T-helper 2 cell treated with Interferon-gamma antibody and Interleukin-4, amounts not matched to agents 5 μg/mL and 100 μg/mL, for 36 hours (primary cell): ENCODE measurements around the gene EIF3CL.
"Not testable (repeated sequence)": the region's sequence is repeated elsewhere in the genome, so short reads cannot be mapped to it uniquely, and the experiment has no call there.

Experiments
- DNase-seq: peaks from one replicate; pipeline ENCODE4 v3.0.0; 2021; ENCODE audit warnings: low spot score
- H3K27ac Mint-ChIP-seq: one replicate; pipeline ENCODE4 v1.8.0; 2021; ENCODE audit warnings: mild to moderate bottlenecking, mixed read lengths
- H3K27me3 Mint-ChIP-seq: one replicate; pipeline ENCODE4 v1.8.0; 2021; ENCODE audit warnings: low read depth, mixed read lengths
- H3K36me3 Mint-ChIP-seq: one replicate; pipeline ENCODE4 v1.8.0; 2021; ENCODE audit warnings: low read depth, mixed read lengths
- H3K4me1 Mint-ChIP-seq: one replicate; pipeline ENCODE4 v1.8.0; 2021; ENCODE audit warnings: low read depth, mixed read lengths
- H3K4me3 Mint-ChIP-seq: one replicate; pipeline ENCODE4 v1.8.0; 2022; ENCODE audit warnings: mild to moderate bottlenecking, moderate library complexity, mixed read lengths
- H3K9me3 Mint-ChIP-seq: one replicate; pipeline ENCODE4 v1.8.0; 2021; ENCODE audit warnings: mixed read lengths

EIF3CL gene

GRCh38 chr16:28377822-28378221 is 25.8 kb downstream of the EIF3CL start:
- DNase-seq, H3K36me3 Mint-ChIP-seq, H3K9me3 Mint-ChIP-seq, H3K4me3 Mint-ChIP-seq, H3K27ac Mint-ChIP-seq, H3K4me1 Mint-ChIP-seq, H3K27me3 Mint-ChIP-seq: not testable (repeated sequence)

DNA sequence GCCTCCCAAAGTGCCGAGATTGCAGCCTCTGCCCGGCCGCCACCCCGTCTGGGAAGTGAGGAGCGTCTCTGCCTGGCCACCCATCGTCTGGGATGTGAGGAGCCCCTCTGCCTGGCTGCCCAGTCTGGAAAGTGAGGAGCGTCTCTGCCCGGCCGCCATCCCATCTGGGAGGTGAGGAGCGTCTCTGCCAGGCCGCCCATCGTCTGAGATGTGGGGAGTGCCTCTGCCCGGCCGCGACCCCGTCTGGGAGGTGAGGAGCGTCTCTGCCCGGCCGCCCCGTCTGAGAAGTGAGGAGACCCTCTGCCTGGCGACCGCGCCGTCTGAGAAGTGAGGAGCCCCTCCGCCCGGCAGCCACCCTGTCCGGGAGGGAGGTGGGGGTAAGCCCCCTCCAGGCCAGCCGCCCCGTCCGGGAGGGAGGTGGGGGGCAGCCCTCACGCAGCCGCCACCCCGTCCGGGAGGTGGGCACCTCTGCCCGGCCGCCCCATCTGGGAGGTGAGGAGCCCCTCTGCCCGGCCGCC is 26.5 kb downstream of the EIF3CL start:
- H3K9me3 Mint-ChIP-seq, DNase-seq, H3K4me1 Mint-ChIP-seq, H3K4me3 Mint-ChIP-seq, H3K27ac Mint-ChIP-seq, H3K27me3 Mint-ChIP-seq, H3K36me3 Mint-ChIP-seq: not testable (repeated sequence)

DNA sequence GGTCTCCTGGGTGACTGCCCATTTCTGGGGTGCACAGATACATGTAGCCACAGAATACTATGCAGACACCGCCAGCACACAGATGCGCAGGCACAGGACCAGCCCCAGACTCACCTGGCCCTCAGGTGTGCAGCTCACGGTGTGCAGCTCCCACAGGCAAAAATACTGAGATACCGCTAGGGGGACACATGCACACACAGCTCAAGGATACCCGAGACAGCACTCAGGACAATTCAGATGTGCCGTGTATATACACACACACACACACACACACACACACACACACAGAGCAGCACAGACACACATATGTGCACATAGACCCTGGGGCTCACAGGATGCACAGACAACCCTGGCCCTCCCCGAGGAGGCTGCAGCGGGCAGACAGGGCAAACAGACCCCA is 28.5 kb downstream of the EIF3CL start:
- not testable (repeated sequence) for H3K9me3 Mint-ChIP-seq, H3K4me1 Mint-ChIP-seq, H3K27ac Mint-ChIP-seq, H3K36me3 Mint-ChIP-seq, H3K4me3 Mint-ChIP-seq, H3K27me3 Mint-ChIP-seq, DNase-seq

GRCh38 chr16:28374281-28374680 is 29.4 kb downstream of the EIF3CL start:
- H3K4me1 Mint-ChIP-seq, H3K36me3 Mint-ChIP-seq, H3K27ac Mint-ChIP-seq, H3K9me3 Mint-ChIP-seq, H3K4me3 Mint-ChIP-seq, DNase-seq, H3K27me3 Mint-ChIP-seq: not testable (repeated sequence)

DNA sequence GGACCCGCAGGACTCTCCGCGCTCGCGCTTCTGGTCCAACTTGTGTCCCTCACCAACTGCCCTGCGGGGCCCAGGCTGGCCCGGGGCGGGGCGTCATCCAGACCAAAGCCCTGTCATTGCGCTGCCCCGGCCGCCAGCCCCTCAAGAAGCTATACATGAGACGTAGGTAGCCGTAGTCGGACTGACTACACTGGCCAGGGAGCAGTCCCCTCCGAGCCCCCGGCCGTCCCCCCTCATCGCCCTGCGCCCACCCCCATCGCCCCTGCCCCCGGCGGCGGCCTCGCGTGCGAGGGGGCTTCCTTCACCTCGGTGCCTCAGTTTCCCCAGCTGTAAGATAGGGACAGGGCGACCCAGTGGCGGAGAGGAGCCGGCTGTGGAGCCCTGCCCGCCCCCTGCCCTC is 35.7 kb downstream of the EIF3CL start:
- H3K36me3 Mint-ChIP-seq, H3K27me3 Mint-ChIP-seq, H3K27ac Mint-ChIP-seq, DNase-seq, H3K9me3 Mint-ChIP-seq, H3K4me1 Mint-ChIP-seq, H3K4me3 Mint-ChIP-seq: not testable (repeated sequence)

DNA sequence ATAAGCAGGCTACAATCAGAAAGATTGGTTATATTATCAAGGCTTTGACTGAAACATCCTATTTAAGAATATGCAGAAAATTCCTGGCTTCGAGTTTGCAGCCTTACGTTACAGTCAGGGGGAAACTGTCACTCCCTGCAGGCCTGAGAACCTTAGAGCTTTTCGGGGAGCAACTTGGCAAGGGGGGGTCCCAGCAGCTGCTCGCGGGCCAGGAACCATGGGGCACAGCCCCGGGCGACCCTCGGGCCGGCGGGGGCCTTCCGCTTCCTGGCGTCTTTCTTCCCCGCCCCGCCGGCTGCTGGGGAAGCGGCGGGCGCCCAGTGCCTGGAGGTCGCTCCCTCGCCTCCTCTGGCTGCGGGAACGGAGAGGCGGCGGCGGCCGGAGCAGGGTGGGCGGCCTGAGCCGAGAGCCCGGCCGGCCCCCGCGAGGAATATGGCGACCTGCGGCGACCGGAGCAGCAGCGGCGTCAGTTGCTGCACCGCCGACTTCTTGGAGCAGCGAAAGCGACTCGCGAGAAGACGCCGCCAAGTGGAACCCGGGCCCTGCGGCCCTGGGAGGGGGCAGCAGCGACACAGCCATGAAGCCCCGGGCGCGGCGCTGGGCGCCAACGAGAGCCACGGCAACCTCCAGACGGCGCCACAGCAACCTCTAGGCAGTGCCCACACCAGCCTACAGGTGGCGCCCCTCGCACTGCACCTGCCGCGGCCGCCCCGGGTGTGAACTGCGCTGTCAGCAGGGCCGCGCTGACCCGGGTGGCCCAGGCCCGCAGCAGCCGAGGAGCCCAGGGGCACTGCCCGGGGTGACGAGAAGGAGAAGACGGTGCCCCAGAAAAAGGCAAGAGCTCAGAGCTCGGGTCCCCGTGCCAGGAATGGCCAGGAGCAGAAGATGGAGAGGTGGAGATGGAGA is 39.1 kb downstream of the EIF3CL start:
- not testable (repeated sequence) for H3K9me3 Mint-ChIP-seq, H3K27ac Mint-ChIP-seq, H3K4me1 Mint-ChIP-seq

DNA sequence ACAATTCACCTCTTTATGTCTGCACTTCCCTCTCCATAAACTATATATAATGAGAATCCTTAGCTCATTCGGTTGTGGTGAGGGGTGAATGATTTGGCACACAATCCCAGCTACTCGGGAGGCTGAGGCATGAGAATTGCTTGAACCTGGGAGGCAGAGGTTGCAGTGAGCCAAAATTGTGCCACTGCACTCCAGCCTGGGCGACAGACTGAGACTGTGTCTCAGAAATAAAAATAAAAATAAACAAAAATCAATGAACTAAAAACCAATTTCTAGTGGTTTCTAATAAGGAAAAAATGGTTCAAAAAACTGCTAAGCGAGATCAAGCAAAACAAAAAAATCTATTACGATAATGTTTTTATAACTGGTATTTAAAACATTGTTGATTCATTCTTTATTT is 40.2 kb downstream of the EIF3CL start, which contains the start of gene NPIPB6:
Gene NPIPB6, minus strand, starts transcription at position 101 of the 400 bp plus-strand sequence. CDS start 686 bp downstream, outside the sequence.
- not testable (repeated sequence) for H3K27ac Mint-ChIP-seq, DNase-seq, H3K4me3 Mint-ChIP-seq, H3K27me3 Mint-ChIP-seq, H3K36me3 Mint-ChIP-seq, H3K9me3 Mint-ChIP-seq, H3K4me1 Mint-ChIP-seq

More for the DNA sequence above, 39.1 kb downstream of the EIF3CL start:
- DNase-seq, H3K27me3 Mint-ChIP-seq, H3K36me3 Mint-ChIP-seq, H3K4me3 Mint-ChIP-seq: not testable (repeated sequence)

DNA sequence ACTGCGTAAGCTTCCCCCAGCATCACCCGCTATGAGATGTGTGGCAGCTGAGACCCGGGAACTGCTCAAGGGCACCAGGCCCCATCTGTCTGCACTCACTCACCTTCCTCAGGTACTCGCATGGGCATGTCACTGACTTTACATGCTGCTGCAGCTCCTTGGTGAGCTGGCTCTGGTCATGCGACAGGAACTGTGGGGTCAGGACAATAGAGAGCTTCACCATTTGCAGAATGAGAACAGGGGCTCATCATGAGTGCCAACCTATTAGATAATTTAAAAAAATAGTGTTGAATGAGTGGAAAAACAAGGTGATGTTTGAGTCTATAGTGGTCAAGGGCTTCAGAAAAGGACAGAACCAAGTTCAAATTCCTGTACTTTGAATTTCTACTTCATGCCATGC is 41.0 kb downstream of the EIF3CL start:
- H3K9me3 Mint-ChIP-seq, H3K4me3 Mint-ChIP-seq, DNase-seq: not testable (repeated sequence)

GRCh38 chr16:28338230-28338629 is 65.4 kb downstream of the EIF3CL start:
- H3K9me3 Mint-ChIP-seq, H3K27me3 Mint-ChIP-seq, H3K27ac Mint-ChIP-seq, H3K36me3 Mint-ChIP-seq, DNase-seq, H3K4me1 Mint-ChIP-seq, H3K4me3 Mint-ChIP-seq: not testable (repeated sequence)

More for the DNA sequence above, 41.0 kb downstream of the EIF3CL start:
- not testable (repeated sequence) for H3K4me1 Mint-ChIP-seq, H3K27me3 Mint-ChIP-seq, H3K27ac Mint-ChIP-seq, H3K36me3 Mint-ChIP-seq

DNA sequence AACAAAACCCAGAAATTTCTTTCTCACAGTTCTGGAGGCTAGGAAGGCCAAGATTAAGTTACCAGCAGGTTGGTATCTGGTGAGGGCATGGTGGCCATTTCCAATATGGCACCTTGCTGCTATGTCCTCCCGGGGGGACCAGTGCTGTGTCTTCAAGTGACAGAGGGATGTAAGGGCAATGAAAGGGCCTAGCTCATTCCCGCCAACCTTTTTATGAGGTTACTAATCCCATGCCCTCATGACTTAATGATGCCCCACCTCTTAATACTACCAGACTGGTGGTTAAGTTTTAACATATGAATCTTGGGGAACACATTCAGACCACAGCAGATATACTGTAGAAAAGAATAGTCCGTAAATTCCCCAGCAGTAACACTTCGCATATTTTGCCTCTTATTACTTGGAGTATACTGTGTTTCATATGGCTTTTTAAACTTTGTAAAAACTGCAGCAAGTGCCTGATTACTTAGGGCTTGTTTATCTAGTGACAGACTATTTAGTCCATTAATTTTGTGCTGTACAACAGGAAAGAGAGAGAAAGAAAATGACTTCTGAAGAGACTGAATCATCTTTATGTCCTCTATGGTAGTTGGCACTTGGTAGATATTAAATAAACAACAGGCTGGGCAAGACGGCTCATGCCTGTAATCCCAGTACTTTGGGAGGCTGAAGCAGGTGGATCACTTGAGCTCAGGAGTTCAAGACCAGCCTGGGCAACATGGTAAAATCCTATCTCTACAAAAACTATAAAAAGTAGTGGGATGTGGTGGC is 66.5 kb downstream of the EIF3CL start:
- not testable (repeated sequence) for H3K27ac Mint-ChIP-seq, H3K36me3 Mint-ChIP-seq, H3K27me3 Mint-ChIP-seq, H3K9me3 Mint-ChIP-seq, H3K4me3 Mint-ChIP-seq, H3K4me1 Mint-ChIP-seq, DNase-seq

DNA sequence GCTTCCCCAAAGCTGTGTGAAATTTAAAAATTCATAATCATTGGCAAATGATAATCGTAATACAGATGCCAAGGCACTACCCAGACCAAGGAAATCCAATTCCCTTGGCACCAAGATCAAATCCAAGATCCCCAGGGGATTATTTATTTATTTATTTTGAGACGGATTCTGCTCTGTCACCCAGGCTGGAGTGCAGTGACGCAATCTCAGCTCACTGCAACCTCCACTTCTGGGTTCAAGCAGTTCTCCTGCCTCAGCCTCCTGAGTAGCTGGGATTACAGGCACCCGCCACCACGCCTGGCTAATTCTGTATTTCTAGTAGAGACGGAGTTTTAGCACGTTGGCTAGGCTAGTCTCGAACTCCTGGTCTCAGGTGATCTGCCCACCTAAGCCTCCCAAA is 68.0 kb downstream of the EIF3CL start:
- not testable (repeated sequence) for H3K4me1 Mint-ChIP-seq, H3K9me3 Mint-ChIP-seq, H3K27ac Mint-ChIP-seq

GRCh38 chr16:28332632-28333031 is 71.0 kb downstream of the EIF3CL start:
- not testable (repeated sequence) for DNase-seq, H3K4me3 Mint-ChIP-seq, H3K4me1 Mint-ChIP-seq, H3K27ac Mint-ChIP-seq, H3K36me3 Mint-ChIP-seq, H3K9me3 Mint-ChIP-seq, H3K27me3 Mint-ChIP-seq

More for the DNA sequence above, 68.0 kb downstream of the EIF3CL start:
- not testable (repeated sequence) for H3K4me3 Mint-ChIP-seq, DNase-seq, H3K36me3 Mint-ChIP-seq, H3K27me3 Mint-ChIP-seq

DNA sequence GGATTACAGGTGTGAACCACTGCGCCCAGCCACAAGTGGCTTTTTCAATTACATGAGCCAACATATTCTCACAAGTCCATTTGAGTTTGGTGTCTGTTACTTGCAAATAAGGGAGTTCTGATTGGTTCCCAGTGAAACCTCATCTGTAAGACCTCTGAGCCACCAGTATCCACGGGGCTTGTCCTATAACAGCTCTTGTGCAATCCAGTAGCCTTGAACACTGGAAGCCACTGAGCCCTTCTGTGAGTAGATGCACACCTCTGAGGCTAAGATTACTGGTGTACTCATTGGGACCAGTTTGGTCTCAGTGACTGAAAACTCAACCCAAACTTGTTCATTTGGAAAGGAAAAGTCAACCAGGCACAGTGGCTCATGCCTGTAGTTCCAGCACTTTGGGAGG is 72.7 kb downstream of the EIF3CL start:
- H3K27ac Mint-ChIP-seq, H3K36me3 Mint-ChIP-seq, H3K4me3 Mint-ChIP-seq, DNase-seq, H3K27me3 Mint-ChIP-seq, H3K4me1 Mint-ChIP-seq, H3K9me3 Mint-ChIP-seq: not testable (repeated sequence)

DNA sequence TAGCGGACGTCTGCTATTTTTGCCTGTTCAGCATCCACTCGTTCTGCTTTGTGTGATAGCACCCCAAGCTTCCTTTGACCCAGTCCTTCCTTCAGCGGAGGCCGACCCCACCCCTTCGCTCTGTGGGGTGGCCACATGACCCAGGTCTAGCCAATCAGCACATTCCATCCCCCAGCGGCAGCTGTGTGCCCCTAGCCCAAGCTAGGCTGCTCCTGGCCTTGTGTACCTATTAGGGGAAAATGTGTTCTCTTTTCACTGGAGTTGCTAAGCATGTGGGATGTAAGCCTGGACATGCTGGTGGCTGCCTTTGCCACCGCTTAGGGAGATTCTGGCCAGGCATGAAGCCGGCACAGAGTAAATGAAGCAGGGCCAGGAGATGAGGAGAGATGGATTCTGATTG is 73.4 kb downstream of the EIF3CL start:
- H3K36me3 Mint-ChIP-seq, DNase-seq, H3K4me1 Mint-ChIP-seq, H3K27me3 Mint-ChIP-seq, H3K9me3 Mint-ChIP-seq, H3K27ac Mint-ChIP-seq, H3K4me3 Mint-ChIP-seq: not testable (repeated sequence)
